HG03064 (cell line): ENCODE measurements around the gene CFAP221.

Source experiments
- ATAC-seq: cut with Tn5 transposase; IDR thresholded peaks from one replicate; pipeline ENCODE4 v1.9.1; 2021; ENCODE audit warnings: low read depth; ENCODE audit not compliant: unreplicated experiment

The CFAP221 gene

GRCh38 chr2:119674711-119675500, 130.7 kb downstream of the CFAP221 start:
- no peak for ATAC-seq

GRCh38 chr2:119678021-119678656, 133.9 kb downstream of the CFAP221 start:
- ATAC-seq = no peak

GRCh38 chr2:119679526-119679837, 135.2 kb downstream of the CFAP221 start:
- peak; percentile 8 for ATAC-seq

GRCh38 chr2:119679846-119680245, 135.6 kb downstream of the CFAP221 start:
- no peak for ATAC-seq

DNA sequence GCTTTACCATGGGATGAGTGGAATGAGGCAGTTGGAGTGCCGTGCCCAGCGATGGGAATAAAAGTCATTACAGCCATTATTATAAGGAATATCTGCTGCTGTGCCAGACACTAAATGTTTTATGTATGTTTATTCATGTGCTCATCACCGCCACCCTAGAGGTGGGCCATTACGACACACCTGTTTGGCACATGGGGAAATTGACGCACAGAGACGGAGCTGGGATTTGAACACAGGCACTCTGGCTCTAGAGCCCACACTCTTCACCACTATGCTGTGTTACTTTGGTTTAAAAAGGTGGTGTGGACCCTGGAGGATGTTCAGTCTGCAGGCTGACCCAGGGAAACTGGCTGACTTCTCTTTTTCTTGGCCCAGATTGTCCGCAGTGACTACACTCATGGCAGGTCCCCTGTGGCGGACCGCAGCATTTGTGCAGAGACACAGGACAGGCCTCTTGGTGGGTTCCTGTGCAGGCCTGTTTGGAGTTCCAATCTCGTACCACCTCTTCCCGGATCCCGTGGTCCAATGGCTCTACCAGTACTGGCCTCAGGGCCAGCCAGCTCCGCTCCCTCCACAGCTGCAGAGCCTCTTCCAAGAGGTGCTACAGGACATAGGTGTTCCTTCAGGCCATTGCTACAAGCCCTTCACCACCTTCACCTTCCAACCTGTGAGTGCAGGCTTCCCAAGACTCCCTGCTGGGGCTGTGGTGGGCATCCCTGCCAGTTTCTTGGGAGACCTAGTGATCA, 136.4 kb downstream of the CFAP221 start:
- ATAC-seq = no peak

- ATAC-seq = no peak
Observed at GRCh38 chr2:119681203-119681867, 137.1 kb downstream of the CFAP221 start.

DNA sequence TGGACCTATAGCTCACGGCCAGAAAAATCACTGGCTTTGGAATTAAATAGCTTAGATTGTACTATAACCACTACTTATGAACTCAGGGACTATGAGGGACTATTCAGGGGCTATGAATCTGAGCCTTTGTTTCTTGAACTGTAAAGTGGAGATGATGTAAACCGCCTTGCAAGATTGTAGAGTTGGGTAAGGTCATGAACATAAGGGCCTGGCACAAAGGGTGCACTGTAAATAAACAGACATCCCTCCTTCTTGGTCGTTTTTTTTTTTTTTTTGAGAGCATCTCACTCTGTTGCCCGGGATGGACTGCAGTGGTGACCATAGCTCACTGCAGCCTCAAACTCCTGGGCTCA, 137.6 kb downstream of the CFAP221 start:
- no peak for ATAC-seq

- ATAC-seq = no peak
Observed at GRCh38 chr2:119682578-119682977, 138.3 kb downstream of the CFAP221 start.

- ATAC-seq = no peak
Observed at GRCh38 chr2:119683074-119683712, 138.9 kb downstream of the CFAP221 start.

- ATAC-seq = no peak
Observed at GRCh38 chr2:119683713-119684443, 139.6 kb downstream of the CFAP221 start.

DNA sequence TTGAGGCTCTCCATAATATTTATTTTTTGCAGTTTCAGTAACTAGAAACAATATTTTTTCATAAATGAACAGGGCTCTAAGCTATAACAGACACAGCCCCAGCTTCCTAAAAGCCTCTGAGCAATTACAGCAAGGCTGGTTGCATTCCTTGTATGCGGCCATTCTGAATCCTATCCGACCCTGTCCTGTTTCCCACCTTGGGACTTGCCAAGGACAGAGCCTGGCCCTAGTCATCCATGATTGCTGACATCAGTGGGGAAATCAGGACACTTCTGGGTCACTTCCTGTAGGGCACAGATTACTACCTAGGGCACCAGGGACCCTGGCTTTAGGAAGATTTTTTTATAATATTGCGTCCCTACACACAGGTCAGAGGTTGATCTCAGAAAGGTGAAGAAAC, 140.3 kb downstream of the CFAP221 start:
- ATAC-seq = no peak

- no peak for ATAC-seq
Observed at GRCh38 chr2:119688616-119689015, 144.4 kb downstream of the CFAP221 start.

- ATAC-seq = no peak
Observed at GRCh38 chr2:119689218-119689617, 145.0 kb downstream of the CFAP221 start.

DNA sequence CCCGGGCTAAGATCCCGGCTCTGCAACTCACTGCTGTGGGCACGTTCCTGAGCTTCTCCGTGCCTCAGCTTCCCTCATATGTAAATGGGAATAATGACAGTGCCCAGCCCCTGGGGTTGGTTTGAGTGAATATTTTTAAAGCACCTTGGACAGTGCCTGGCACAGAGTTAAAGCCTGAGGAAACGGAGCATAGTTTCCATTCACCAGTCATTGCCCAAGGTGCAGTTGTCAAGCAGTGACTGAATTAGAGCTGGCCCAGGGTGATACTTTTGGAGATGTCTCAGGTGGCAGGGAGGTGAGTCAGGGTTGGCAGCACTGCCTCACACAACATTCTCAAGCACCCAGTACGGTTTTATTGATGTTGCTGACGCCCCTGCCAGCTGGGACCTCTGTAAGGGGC, 146.9 kb downstream of the CFAP221 start:
- ATAC-seq = no peak

- no peak for ATAC-seq
Observed at GRCh38 chr2:119691651-119692245, 147.5 kb downstream of the CFAP221 start.

- ATAC-seq = no peak
Observed at GRCh38 chr2:119692310-119692709, 148.1 kb downstream of the CFAP221 start.

- ATAC-seq = no peak
Observed at GRCh38 chr2:119692954-119693353, 148.7 kb downstream of the CFAP221 start.

DNA sequence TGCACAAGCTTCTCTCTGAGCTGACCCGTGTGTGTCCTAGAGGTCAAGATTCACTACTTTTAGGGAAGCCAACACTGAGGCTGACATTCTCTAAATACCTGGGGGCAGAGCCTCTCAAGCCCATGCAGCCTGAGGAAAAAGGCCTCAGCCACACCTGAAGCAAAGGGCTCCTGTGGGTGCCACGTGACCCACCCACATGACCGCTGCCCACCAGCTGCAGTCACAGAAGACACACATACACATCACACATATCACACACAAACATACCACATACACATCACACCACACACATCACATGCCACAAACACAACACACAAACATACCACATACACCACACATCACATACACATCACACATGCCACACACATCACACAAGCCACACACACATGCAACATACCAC, 149.3 kb downstream of the CFAP221 start:
- no peak for ATAC-seq

GRCh38 chr2:119693967-119694366, 149.7 kb downstream of the CFAP221 start:
- ATAC-seq = no peak

DNA sequence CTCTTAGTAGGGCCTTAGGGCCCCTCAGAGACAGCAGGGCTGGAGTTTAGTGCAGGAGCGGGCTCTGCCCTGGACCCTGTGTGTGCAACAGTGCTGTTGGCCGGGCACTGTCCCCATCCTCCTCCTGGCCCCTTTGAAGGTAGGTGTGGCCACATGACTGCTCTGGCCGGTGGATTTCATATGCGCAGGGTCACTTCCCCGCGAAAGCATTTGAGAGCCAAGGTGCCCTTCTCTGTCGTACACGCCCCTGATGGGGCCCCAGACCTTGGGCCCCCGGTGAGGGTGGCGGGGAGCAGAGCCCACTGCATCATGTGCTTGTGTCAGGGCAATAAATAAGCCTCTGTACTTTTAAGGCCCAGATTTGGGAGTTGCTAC, 150.2 kb downstream of the CFAP221 start:
- no peak for ATAC-seq
